Activated B cell treated with CpG ODN at 0.5 μM for 24 hours (primary cell): ENCODE results near the gene ANKLE1. TPM values are rescaled to one million over a fixed set of nuclear protein-coding genes. Genes with fewer than 3 reads are reported as not detected.

Source experiments
- ATAC-seq: fragments of 200-7000 bp; cut with Tn5 transposase; one replicate; pipeline ENCODE4 v1.10.0; 2021; ENCODE audit warnings: low read depth, mild to moderate bottlenecking, moderate library complexity
- CTCF ChIA-PET: fragments of 350-600 bp; sonication (Branson Sonifier 250); formaldehyde crosslinking; loops from one replicate; lab custom pipeline; 2021; ENCODE audit warnings: antibody characterized with exemption; lab: Charles Lee
- POLR2A ChIA-PET: fragments of 350-600 bp; sonication (Branson Sonifier 250); formaldehyde crosslinking; loops from one replicate; lab custom pipeline; 2021; ENCODE audit warnings: antibody characterized with exemption; lab: Charles Lee
- DNase-seq: peaks from one replicate; pipeline ENCODE4 v3.0.0; 2022
- H3K27ac Mint-ChIP-seq: one replicate; pipeline ENCODE4 v1.8.0; 2020; ENCODE audit warnings: mixed read lengths
- H3K27me3 Mint-ChIP-seq: one replicate; pipeline ENCODE4 v1.8.0; 2021; ENCODE audit warnings: mixed read lengths
- H3K36me3 Mint-ChIP-seq: one replicate; pipeline ENCODE4 v1.8.0; 2021; ENCODE audit warnings: low read depth, mixed read lengths
- H3K4me1 Mint-ChIP-seq: one replicate; pipeline ENCODE4 v1.8.0; 2021; ENCODE audit warnings: mixed read lengths
- H3K4me3 Mint-ChIP-seq: one replicate; pipeline ENCODE4 v1.8.0; 2020; ENCODE audit warnings: mild to moderate bottlenecking, mixed read lengths
- H3K9me3 Mint-ChIP-seq: one replicate; pipeline ENCODE4 v1.8.0; 2020; ENCODE audit warnings: mixed read lengths
- intact Hi-C: fragments of 100-400 bp; cut with micrococcal nuclease; formaldehyde crosslinking; loops from one replicate; pipeline ENCODE4 v1.15.1; 2024
- total RNA-seq: library from RNA; stranded (reverse); gene quantifications from 2 replicates; pipeline ENCODE4 v1.2.3, GENCODE V29; 2022
- TF ChIP-seq, protein P1 (sequence below): fragments of 200-600 bp; IDR thresholded peaks from one replicate; pipeline ENCODE4 v1.8.0; 2022; ENCODE audit warnings: antibody characterized with exemption, mild to moderate bottlenecking

ANKLE1 gene
- total RNA-seq, 1 donor from 2014 or later = 9.1 TPM

- Mint-ChIP-seq H3K4me1 (peaks cover 8% of the 10 kb centered on the region), H3K36me3 (peaks cover 30% of the 10 kb centered on the region), H3K27ac (no peak overlapping the region), H3K27me3 (no peaks in the 10 kb centered on the region), H3K4me3 (no peak overlapping the region), H3K9me3 (no peaks in the 10 kb centered on the region)
- ChIA-PET CTCF (no interaction called here), POLR2A (interaction anchor here (0.7 kb wide), 1 partner anchor 1992 kb away, joined by 6 read pairs; no protein-coding TSS in a partner anchor)
- no peak for ATAC-seq
- TF ChIP-seq, protein P1, sequence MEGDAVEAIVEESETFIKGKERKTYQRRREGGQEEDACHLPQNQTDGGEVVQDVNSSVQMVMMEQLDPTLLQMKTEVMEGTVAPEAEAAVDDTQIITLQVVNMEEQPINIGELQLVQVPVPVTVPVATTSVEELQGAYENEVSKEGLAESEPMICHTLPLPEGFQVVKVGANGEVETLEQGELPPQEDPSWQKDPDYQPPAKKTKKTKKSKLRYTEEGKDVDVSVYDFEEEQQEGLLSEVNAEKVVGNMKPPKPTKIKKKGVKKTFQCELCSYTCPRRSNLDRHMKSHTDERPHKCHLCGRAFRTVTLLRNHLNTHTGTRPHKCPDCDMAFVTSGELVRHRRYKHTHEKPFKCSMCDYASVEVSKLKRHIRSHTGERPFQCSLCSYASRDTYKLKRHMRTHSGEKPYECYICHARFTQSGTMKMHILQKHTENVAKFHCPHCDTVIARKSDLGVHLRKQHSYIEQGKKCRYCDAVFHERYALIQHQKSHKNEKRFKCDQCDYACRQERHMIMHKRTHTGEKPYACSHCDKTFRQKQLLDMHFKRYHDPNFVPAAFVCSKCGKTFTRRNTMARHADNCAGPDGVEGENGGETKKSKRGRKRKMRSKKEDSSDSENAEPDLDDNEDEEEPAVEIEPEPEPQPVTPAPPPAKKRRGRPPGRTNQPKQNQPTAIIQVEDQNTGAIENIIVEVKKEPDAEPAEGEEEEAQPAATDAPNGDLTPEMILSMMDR = no peak
- intact Hi-C loops = no loop called here
- DNase-seq = no peak
These were observed 41.7 kb downstream of the ANKLE1 start for GRCh38 chr19:17323300-17323963.

GRCh38 chr19:17323964-17324332, 42.2 kb downstream of the ANKLE1 start:
- DNase-seq (no peak), ATAC-seq (no peak)
- no peak overlapping the region for H3K4me3 Mint-ChIP-seq
- TF ChIP-seq, protein P1 = no peak
- ChIA-PET CTCF (no interaction called here), POLR2A (no interaction called here)
- peaks cover 9% of the 10 kb centered on the region for H3K4me1 Mint-ChIP-seq
- peaks cover 30% of the 10 kb centered on the region for H3K36me3 Mint-ChIP-seq
- intact Hi-C loops = no loop called here
- H3K27me3 Mint-ChIP-seq = no peaks in the 10 kb centered on the region
- no peak overlapping the region for H3K27ac Mint-ChIP-seq
- no peaks in the 10 kb centered on the region for H3K9me3 Mint-ChIP-seq

- ChIA-PET CTCF (no interaction called here), POLR2A (interaction anchor here (0.6 to 2.0 kb wide), 2 partner anchors 9 to 1238 kb away, joined by 3 to 4 read pairs; no protein-coding TSS in a partner anchor)
- DNase-seq (no peak), ATAC-seq (no peak)
- no peak overlapping the region for H3K27ac Mint-ChIP-seq
- peaks cover 25% of the 10 kb centered on the region for H3K36me3 Mint-ChIP-seq
- intact Hi-C loops = no loop called here
- H3K27me3 Mint-ChIP-seq = no peaks in the 10 kb centered on the region
- peaks cover 13% of the 10 kb centered on the region for H3K4me1 Mint-ChIP-seq
- H3K9me3 Mint-ChIP-seq = no peaks in the 10 kb centered on the region
- H3K4me3 Mint-ChIP-seq = no peak overlapping the region
- TF ChIP-seq, protein P1 = no peak
These were observed 42.8 kb downstream of the ANKLE1 start for GRCh38 chr19:17324357-17325114.

GRCh38 chr19:17325133-17325532, 43.4 kb downstream of the ANKLE1 start:
- Mint-ChIP-seq H3K4me1 (peaks cover 16% of the 10 kb centered on the region), H3K4me3 (no peak overlapping the region), H3K9me3 (no peaks in the 10 kb centered on the region), H3K27ac (no peak overlapping the region), H3K27me3 (no peaks in the 10 kb centered on the region), H3K36me3 (peaks cover 19% of the 10 kb centered on the region)
- ChIA-PET CTCF (no interaction called here), POLR2A (interaction anchor here (0.6 to 2.0 kb wide), 2 partner anchors 8 to 1238 kb away, joined by 3 to 4 read pairs; no protein-coding TSS in a partner anchor)
- TF ChIP-seq, protein P1 = no peak
- ATAC-seq (no peak), DNase-seq (no peak)
- intact Hi-C loops = no loop called here
